Measurements from ENCODE around the gene ASH1L.
"Not testable (repeated sequence)": the region's sequence is repeated elsewhere in the genome, so short reads cannot be mapped to it uniquely, and the experiment has no call there.

The ASH1L gene

GRCh38 chr1:155561779-155562580, 623 bp downstream of the ASH1L start:
- not testable (repeated sequence) for DNase-seq

GRCh38 chr1:155555915-155556314, 6.7 kb downstream of the ASH1L start:
- no peak for DNase-seq

DNA sequence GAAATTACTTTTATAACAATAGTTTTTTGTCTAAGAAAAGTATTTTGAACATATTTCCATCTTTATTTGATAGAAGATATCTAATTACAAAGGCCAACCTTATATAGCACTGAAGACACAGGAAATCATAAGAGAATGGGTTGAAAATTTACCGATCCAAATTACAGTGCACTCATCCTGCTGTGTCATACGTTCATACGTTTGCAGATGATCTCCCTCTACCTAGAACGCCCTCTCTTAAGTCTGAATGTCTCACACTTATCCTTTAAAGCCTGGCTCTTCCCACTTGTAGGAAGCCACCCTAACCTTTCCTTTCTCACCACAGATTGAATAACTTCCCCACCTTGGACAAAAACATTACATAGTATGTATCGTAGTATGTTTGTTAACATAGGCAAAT, 9.3 kb downstream of the ASH1L start:
- DNase-seq, result no peak

DNA sequence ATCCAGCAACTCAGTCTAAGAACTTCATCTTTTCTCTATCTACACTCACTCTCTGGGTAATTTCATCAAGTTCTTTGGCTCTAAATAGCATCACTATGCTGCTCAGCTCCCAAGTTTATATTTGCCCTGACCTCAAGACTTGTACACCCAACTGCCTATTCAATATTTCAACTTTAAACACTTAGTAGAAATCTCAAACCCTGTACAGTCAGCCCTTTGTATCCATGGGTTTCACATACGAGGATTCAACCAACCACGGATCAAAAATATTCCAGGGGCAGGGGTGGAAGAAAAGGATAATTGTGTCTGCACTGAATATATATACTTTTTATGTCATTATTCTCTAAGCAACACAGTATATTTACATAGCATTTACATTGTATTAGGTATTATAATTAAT, 13.9 kb downstream of the ASH1L start:
- no peak for DNase-seq

DNA sequence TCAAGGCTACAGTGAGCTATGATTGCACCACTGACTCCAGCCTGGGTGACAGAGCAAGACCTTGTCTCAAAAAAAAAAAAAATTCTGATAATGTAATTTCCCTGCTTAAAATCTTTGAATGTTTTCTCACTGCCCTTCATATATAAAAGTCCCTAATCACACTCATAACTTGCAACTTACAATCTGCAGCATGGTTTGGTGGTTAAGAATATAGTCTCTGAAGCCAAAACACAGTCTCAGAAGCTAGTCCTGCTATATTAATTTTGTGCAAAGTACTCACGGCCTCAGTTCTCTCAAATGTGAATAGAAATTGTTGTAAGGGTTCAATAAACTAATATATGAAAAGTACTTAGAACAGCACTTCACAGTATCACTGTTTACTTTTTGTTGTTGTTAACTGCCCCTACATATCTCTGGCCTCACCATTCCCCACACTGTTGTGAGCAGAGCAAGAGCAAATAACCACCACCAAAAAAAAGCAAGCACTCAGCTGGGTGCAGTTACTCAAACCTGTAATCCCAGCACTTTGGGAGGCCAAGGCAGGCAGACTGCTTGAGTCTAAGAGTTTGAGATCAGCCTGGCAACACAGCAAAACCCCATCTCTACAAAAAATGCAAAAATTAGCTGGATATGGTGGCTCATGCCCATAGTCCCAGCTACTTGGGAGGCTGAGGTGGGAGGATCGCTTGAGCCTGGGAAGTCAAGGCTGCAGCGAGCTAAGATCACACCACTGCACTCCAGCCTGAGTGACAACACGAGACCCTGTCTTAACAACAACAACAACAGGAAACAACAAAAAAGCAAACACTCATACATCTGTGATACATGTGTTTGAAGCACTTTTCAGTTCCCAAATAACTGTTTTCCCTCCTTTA, 22.4 kb downstream of the ASH1L start:
- DNase-seq, result no peak

- DNase-seq, result no peak
Observed at GRCh38 chr1:155537193-155537592, 25.4 kb downstream of the ASH1L start.

- DNase-seq, result no peak
Observed at GRCh38 chr1:155531624-155532023, 31.0 kb downstream of the ASH1L start.

DNA sequence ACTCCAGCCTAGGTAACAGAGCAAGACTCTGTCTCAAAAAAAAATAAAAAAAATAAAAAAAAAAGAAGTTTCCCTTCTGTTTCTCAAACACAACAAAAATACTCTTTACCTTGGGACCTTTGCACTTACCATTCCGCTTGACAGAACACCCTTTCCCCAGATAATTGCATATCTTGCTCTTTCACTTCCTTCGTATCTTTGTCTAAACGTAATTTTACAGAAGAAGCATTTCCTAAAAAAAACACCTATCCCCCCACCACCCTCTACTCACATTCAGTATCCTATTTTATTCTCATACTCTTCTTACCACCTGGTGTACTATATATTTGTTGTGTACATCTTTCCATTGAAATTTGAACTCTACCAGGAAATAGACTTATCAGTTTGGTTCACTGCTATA, 32.7 kb downstream of the ASH1L start:
- DNase-seq, result no peak

DNA sequence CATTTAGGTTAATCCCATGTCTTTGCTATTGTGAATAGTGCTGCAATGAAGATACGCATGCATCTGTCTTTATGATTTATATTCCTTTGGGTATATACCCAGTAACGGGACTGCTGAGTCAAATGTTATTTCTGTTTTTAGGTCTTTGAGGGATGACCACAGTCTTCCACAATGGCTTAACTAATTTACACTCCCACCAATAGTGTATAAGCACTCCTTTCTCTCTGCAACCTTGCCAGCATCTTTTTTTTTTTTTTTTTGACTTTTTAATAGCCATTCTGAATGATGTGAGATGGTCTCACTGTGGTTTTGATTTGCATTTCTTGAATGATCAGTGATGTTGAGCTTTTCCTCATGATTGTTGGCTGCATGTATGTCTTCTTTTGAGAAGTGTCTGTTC, 33.5 kb downstream of the ASH1L start:
- DNase-seq, result no peak

GRCh38 chr1:155527677-155528076, 34.9 kb downstream of the ASH1L start:
- DNase-seq, result no peak

DNA sequence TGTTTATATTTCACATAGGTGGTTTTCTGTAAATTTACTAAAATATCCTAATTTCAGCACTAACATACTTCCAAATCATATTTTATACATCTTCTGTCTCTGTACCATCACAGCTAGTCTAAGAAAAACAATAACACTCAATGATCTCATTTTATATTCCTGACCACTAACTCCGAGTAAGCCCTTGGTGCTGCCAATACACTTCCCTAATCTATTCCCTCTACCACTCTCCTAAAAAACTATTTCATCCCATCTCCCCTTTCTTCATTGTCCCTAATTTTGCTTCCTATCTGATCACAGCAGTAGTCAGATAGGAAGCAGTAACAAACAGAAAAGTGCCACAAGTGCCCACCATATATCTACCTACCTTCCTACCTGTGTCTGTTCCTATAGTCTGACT, 36.2 kb downstream of the ASH1L start:
- DNase-seq, result no peak

- DNase-seq, result no peak
Observed at GRCh38 chr1:155522069-155522468, 40.5 kb downstream of the ASH1L start.

- DNase-seq, result no peak
Observed at GRCh38 chr1:155518484-155518883, 44.1 kb downstream of the ASH1L start.

DNA sequence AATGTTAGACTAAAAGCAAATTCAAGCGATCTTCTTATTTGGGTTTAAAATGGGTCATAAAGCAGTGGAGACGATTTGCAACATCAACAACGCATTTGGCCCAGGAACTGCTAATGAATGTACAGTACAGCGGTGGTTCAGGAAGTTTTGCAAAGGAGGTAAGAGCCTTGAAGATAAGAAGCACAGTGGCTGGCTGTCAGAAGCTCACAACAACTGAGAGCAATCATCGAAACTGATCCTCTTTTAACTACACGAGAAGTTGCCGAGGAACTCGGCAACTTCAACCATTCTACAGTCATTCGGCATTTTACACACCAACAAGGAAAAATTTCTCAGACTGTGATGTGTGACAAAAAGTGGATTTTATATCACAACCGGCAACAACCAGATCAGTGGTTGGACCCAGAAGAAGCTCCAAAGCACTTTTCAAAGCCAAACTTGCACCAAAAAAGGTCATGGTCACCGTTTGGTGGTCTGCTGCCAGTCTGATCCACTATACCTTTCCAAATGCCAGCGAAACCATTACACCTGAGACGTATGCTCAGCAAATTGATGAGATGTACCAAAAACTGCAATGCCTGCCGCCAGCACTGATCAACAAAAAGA, 47.9 kb downstream of the ASH1L start:
- DNase-seq, result no peak

DNA sequence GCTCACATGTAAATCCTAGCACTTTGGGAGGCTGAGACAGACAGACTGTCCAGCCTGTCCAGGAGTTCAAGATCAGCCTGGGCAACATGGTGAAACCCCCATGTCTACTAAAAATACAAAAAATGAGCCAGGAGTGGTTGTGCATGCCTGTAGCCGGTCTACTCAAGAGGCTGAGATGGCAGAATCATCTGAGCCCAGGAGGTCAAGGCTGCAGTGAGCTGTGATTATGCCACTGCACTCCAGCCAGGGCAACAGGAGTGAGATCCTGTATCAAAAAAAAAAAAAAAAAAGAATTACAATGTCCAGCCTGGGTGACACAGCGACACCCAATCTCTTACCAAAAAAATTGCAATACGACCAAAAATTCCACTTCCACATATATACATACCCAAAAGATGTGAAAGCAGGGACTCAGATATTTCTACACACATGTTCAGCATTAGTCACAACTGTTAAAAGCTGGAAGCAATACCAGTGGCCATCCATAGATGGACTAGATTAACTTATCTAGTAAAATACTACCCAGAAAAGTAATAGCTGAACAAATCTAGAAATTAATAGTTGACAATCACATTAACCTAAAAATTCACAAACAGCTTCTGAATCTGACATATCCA, 49.2 kb downstream of the ASH1L start:
- DNase-seq, result no peak

DNA sequence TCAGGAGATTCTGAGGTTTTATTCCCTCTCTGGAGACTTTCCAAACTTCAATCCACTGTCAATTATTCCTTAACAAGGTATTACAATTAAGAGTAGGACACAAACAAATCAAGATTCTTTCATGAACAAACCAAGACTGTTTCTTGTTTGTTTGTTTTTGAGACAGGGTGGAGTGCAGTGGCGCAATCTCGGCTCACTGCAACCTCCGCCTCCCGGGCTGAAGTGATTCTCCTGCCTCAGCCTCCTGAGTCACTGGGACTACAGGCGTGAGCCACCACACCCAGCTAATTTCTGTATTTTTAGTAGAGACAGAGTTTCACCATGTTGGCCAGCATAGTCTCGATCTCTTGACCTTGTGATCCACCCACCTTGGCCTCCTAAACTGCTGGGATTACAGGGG, 51.2 kb downstream of the ASH1L start:
- not testable (repeated sequence) for DNase-seq

DNA sequence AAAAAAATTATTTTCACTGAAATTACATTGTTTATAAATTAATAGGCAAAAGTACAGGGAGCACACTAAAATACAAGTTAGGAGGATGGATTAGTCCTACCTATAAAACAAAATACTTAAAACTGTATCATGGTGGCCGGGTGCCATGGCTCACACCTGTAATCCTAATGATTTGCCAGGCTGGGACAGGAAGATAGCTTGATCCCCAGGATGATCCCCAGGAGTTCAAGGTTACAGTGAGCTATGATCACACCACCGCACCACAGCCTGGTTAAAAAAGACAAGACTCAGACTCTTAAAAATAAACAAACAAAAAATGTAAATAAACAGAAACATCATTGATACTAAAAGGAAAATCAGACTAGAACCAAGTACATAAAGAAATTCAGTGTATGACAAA, 53.5 kb downstream of the ASH1L start:
- no peak for DNase-seq

DNA sequence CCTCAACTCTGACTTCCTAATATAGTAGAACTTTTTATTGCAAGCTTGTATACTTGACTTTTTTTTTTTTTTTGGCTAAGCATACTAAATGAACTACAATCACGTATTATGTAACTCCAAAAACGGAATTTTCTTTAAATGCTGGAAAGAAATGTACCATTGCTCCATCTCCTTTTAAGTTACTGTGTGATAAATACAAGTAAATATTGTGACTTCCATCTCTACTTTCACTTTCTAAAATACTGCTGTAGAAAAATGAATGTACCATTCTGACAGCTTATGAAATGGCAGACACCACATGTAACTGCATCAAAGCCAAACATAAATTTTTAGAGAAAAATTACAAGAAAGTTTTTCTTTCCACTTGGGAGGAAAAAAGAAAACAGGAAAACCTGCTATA, 54.7 kb downstream of the ASH1L start:
- DNase-seq, result no peak

DNA sequence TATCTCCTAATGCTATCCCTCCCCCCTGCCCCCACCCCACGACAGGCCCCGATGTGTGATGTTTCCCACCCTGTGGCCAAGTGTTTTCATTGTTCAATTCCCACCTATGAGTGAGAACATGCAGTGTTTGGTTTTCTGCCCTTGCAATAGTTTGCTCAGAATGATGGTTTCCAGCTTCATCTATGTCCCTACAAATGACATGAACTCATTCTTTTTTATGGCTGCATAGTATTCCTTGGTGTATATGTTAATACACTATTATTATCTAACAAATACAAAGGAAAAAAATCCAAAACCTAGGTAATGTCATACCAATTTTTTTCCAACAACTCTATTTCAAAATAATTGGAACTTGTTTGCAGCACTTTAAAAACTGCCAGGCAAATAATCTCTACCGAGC, 56.6 kb downstream of the ASH1L start:
- not testable (repeated sequence) for DNase-seq

GRCh38 chr1:155504207-155504606, 58.4 kb downstream of the ASH1L start:
- no peak for DNase-seq

GRCh38 chr1:155499953-155500639, 62.5 kb downstream of the ASH1L start:
- DNase-seq, result peak; percentile 82

- no peak for DNase-seq
Observed at GRCh38 chr1:155499263-155499662, 63.3 kb downstream of the ASH1L start.

GRCh38 chr1:155493595-155493994, 69.0 kb downstream of the ASH1L start:
- not testable (repeated sequence) for DNase-seq

All from COR-L47 (cell line).